ENCODE measurements around the gene KRTAP10-12. TPM values are rescaled to one million over a fixed set of nuclear protein-coding genes. Genes with fewer than 3 reads are reported as not detected.
"Not testable (repeated sequence)": the region's sequence is repeated elsewhere in the genome, so short reads cannot be mapped to it uniquely, and the experiment has no call there.

The KRTAP10-12 gene
- not detected in 2 replicates for polyA plus RNA-seq (2011; rRNA removed)
- polyA plus RNA-seq (2012; cell fraction: cytosol; rRNA removed) = not detected in 2 replicates
- polyA plus RNA-seq (2012; cell fraction: nucleus; rRNA removed) = not detected in 2 replicates
- not detected in 3 replicates for polyA plus RNA-seq (2017; fragmentation: RNase III; extraction: RNeasy Plus Mini Kit Qiagen cat#74134 plus additional on column Dnase treatment)
- not detected in 2 replicates for polyA minus RNA-seq (2011; rRNA and poly(A)+ RNA removed)

- FAIRE-seq; POLR2A ChIA-PET; H3K4me1 ChIP-seq; ATAC-seq; H3K4me3 ChIP-seq; H3K27ac ChIP-seq; H3K4me2 ChIP-seq; DNase-seq (ENCODE audit: low read depth in 1 of 2, low spot score in 1 of 2): not testable (repeated sequence)
- no CpG with 5 or more reads among the region's 21 CpGs for WGBS (ENCODE audit: missing lambda C conversion rate)
- H3K9me3 ChIP-seq = peaks cover 14% of the 10 kb centered on the region; the same call in 2 of the 3 replicates
- CTCF ChIA-PET = interaction anchor here (0.5 kb wide), 1 partner anchor 208 kb away, joined by 4 read pairs; no protein-coding TSS in a partner anchor
Measured at GRCh38 chr21:44697172-44697810, at the start of gene KRTAP10-12. Gene KRTAP10-12, plus strand, starts transcription at chr21:44697172. Its CDS starts 30 bp downstream, at chr21:44697202.

GRCh38 chr21:44647222-44647552 is 49.8 kb upstream of the KRTAP10-12 start:
- Histone ChIP-seq H3K9me3 (peaks cover 5% of the 10 kb centered on the region; the same call in 1 of the 3 replicates), H3K4me3 (no peak overlapping the region), H3K4me1 (no peaks in the 10 kb centered on the region), H3K4me2 (no peak overlapping the region), H3K27ac (no peak overlapping the region)
- WGBS (ENCODE audit: missing lambda C conversion rate) = 79% methylated on average over 8 of the region's 8 CpGs
- ChIA-PET CTCF (no interaction called here), POLR2A (no interaction called here)
- DNase-seq (ENCODE audit: low read depth in 1 of 2, low spot score in 1 of 2) (no peak), FAIRE-seq (no peak), ATAC-seq (no peak)
- TF ChIP-seq KDM1A (IDR thresholded peaks at IDR 0.05; ENCODE audit: low read depth) = no peak
- no peak for TF ChIP-seq SREBF2 (IDR thresholded peaks at IDR 0.05)
- TF ChIP-seq MAX (IDR thresholded peaks at IDR 0.05) = no peak
- TF ChIP-seq NPAS2 (CRISPR knock-in tag; IDR thresholded peaks at IDR 0.05; ENCODE audit: borderline replicate concordance) = no peak
- no peak for TF ChIP-seq BCL3 (IDR thresholded peaks at IDR 0.05)
- no peak for TF ChIP-seq KDM5A (IDR thresholded peaks at IDR 0.05)
- no peak for TF ChIP-seq CHD4 (IDR thresholded peaks at IDR 0.05; ENCODE audit: borderline replicate concordance)
- no peak for TF ChIP-seq NFE2L2 (conservative IDR thresholded peaks at IDR 0.05; ENCODE audit: low read length)
- TF ChIP-seq MAFK (IDR thresholded peaks at IDR 0.05; ENCODE audit: partially characterized antibody) = no peak
- no peak for TF ChIP-seq POLR2A (IDR thresholded peaks at IDR 0.05; ENCODE audit: low read length)
- TF ChIP-seq FOSL2 (IDR thresholded peaks at IDR 0.05) = no peak
- TF ChIP-seq FOSL2 (CRISPR knock-in tag; IDR thresholded peaks at IDR 0.05) = no peak
- no peak for TF ChIP-seq RCOR1 (IDR thresholded peaks at IDR 0.05; ENCODE audit: low read depth, low read length)
- TF ChIP-seq REST (IDR thresholded peaks at IDR 0.05) = no peak
- no peak for TF ChIP-seq ZC3H11A (IDR thresholded peaks at IDR 0.05)
- TF ChIP-seq NR3C1 (IDR thresholded peaks at IDR 0.05) = no peak
- no peak for TF ChIP-seq EP300 (IDR thresholded peaks at IDR 0.05)

- DNase-seq (ENCODE audit: low read depth in 1 of 2, low spot score in 1 of 2) (no peak), ATAC-seq (no peak), FAIRE-seq (no peak)
- POLR2A ChIA-PET = no interaction called here
- Histone ChIP-seq H3K4me1 (no peaks in the 10 kb centered on the region), H3K4me2 (no peak overlapping the region), H3K27ac (no peak overlapping the region), H3K9me3 (0 out of 3 replicates have a peak, but pooled peaks cover 3% of the 10 kb centered on the region), H3K4me3 (no peak overlapping the region)
- CTCF ChIA-PET = no interaction called here
- TF ChIP-seq USF2 (IDR thresholded peaks at IDR 0.05) (no peak), MAZ (IDR thresholded peaks at IDR 0.05; ENCODE audit: borderline replicate concordance, low read depth, low read length) (no peak), KDM5A (IDR thresholded peaks at IDR 0.05) (no peak), HMGXB4 (CRISPR knock-in tag; IDR thresholded peaks at IDR 0.05; ENCODE audit: borderline replicate concordance) (no peak), MYC (IDR thresholded peaks at IDR 0.05; ENCODE audit: borderline replicate concordance, low read length) (no peak), EHMT2 (IDR thresholded peaks at IDR 0.05; ENCODE audit: low read depth) (no peak)
- 33% methylated on average over 6 of the region's 33 CpGs for WGBS (ENCODE audit: missing lambda C conversion rate)
Measured at GRCh38 chr21:44648557-44649311, 48.2 kb upstream of the KRTAP10-12 start.
